ENCODE measurements around the gene YPEL2.
"Not testable (repeated sequence)": the region's sequence is repeated elsewhere in the genome, so short reads cannot be mapped to it uniquely, and the experiment has no call there.

YPEL2 gene

DNA sequence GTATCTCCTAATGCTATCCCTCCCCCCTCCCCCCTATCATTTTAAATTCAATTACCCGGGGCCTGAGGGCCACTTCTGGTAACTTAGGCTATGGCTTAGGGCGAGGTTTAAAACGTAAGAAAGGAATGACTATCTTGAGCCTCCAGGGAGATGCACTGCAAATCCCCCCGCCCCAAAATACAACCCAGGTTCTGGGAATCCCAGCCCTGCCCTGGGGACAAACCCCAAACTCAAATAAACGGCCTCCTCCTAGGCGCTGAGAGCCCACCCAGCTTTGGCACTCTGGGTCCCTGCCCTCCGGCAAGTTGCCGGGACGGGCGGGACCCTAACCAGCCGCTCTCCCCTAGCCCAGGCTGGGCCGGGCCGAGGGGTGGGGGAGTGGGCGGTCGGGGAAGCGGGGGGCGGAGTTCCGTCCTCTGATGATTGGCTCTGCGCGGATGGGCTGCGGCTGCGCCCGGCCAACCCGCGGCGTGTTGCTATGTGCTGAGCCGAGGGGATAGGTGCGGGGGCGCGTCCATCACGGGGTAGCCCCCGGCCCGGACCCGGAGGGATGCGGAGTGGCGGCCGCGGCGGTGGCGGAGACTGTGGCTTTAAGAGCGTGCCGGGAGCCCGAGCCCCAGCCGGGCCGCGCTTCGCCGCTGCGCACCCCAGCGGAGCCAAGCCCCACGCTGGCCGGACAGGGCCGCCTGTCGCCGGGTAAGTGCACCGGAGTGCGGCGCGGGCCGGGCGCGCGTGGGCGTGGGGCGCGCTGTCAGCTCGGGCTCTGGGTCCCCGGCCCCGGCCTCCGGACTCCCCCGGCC, at the start of gene YPEL2:
Gene YPEL2 (plus strand): TSS at position 527 of the 800 bp plus-strand sequence. CDS start 21,755 bp downstream, outside the sequence.
- DNase-seq = peak; percentile 94

DNA sequence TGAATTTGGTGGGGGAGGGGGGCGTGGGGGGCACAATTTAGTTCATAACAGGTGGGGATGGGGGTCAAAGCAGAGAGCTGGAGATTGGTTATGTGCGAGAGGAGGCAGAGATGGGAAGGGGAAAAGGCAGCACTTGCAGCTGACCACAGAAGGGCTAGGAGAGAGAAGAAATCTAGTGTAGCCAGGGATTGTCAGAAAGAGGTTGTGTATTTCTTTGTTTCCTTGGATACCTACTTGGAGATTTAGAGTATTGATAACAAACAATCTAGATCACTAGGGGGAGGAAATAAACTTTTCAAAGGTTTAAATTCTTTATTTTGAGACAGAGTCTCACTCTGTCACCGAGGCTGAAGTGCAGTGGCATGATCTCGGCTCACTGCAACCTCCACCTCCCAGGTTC, 47.1 kb upstream of the YPEL2 start:
- DNase-seq = no peak

DNA sequence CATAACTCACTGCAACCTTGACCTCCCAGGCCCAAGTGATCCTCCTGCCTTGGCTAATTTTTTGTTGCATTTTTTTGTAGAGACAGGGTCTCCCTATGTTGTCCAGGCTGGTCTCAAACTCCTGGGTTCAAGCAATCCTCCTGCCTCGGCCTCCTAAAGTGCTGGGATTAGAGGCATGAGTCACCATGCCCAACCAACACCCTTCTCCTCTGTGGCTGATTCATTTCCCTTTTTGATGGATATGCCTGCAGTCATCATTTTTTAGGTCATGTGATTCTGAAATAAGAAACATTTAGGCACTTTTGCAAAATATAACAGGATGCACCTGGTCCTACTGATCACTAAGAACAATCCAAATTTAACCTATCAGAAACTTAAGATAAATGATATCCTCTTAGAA, 44.0 kb upstream of the YPEL2 start:
- DNase-seq = no peak

DNA sequence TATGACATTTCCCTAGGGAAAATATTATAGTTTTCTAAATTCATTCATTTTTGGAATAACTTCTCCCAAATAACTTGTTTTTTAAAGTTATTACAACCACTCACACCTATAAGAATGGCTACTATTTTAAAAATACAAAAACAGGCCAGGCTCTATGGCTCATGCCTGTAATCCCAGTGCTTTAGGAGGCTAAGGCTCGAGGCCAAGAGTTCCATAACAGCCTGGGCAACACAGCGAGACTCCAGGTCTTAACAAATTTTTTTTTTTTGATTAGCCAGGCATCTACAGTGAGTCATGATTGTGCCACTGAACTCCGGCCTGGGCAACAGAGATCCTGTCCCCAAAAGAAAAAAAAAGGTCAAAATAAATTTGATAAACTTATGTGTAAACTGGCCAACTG, 43.6 kb upstream of the YPEL2 start:
- no peak for DNase-seq

DNA sequence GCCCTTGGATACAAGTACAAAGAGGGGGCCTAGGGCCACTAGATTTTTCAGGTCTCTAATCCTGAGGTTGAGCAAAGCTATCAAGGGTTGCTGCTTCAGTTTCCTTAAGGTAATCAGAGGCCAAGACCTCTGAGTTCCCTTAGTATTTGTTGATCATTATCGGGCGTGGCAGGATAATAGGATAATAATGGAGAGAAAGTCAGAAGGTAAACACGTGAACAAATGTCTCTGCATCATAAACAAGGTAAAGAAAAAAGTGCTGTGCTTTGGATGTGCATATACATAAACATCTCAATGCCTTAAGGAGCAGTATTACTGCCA, 41.5 kb upstream of the YPEL2 start:
- no peak for DNase-seq

- not testable (repeated sequence) for DNase-seq
Measured at GRCh38 chr17:59290302-59290998, 41.0 kb upstream of the YPEL2 start.

GRCh38 chr17:59292174-59292523, 39.3 kb upstream of the YPEL2 start:
- no peak for DNase-seq

GRCh38 chr17:59296190-59296589, 35.3 kb upstream of the YPEL2 start:
- DNase-seq = no peak

DNA sequence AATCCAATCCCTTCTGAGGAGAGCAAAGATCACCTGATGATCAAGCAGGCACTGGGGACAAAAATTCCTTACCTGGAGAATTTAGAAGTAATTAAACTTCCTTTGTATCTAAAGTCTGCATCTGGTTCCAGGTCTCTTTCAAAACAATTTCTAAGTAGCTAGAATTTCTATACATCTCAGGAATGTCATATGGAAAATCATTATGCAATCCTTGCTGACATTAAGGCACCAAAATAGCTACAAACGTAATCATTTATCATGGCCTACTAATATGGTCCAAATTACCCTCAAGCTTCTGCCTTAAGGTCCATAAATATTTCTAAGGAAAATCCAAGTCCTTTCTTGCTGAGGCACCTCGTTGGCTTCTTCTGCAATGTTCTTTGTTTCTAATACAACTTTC, 32.9 kb upstream of the YPEL2 start:
- no peak for DNase-seq

DNA sequence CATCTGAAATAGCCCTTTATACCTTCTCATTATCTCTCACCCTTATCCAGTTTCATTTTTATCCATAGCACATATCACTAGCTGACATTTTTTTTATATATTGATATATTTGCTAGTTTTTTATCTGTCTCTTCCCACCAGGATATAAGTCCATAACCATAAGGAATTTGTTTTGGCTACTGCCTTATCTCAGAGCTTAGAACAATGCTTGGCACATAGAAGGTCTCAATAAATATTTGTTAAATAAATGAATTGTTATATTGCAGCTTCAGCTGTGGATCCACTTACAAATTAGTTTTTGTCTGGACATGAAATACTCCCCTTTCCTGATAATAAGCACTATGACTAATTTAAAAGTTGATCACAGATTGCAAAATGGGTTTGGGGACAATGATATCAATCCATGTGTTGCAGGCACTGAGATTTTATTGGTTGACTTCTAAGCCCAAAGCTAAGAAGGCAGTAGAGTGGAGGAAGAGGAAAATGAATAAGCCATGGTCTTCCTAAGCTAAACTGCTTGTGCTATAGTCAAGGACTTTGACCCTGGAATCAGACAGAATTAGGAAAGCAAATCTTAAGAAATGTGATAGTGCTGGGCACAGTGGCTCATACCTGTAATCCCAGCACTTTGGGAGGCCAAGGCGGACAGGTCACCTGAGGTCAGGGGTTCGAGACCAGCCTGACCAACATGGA, 31.9 kb upstream of the YPEL2 start:
- no peak for DNase-seq

- no peak for DNase-seq
Measured at GRCh38 chr17:59300941-59301340, 30.5 kb upstream of the YPEL2 start.

DNA sequence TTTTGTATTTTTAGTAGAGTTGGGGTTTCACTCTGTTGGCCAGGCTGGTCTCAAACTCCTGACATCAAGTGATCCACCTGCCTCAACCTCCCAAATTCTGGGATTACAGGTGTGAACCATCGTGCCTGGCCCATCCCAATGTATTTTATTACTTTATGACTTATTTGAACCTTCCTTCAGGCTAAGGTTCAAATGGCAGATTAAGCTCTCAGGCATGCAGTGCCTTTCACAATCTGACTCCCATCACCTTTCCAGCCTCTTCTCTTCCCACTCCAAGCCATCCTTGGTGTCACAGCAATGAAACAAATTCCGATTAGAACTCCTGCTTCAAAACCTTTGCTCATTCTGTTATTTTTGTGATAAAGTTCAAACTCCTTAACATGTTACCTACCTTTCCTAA, 26.6 kb upstream of the YPEL2 start:
- DNase-seq = no peak

DNA sequence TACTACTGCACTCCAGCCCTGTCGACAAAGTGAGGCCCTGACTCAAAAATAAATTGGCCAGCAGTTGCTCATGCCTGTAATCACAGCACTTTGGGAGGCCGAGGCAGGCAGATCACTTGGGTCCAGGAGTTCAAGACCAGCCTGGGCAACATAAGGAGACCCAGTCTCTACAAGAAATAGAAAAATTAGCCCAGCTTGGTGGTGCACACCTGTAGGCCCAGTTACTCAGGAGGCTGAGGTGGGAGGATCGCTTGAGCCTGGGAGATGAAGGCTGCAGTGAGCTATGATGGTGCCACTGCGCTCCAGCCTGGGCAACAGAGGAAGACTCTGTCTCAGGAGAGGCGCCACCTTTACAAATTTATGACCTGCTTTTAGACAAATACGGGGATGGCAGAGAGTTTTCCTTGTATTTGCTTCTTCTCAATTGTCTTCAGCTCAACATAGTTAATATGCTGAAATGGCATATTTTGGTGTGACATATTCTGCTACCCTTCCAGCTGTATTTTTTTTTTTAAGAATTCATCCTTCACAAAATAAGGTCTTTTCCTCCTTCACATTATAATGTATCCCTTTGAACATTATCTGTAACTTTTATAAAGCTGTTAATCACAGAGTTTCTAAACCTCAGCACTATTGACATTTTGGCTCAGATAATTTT, 21.1 kb upstream of the YPEL2 start:
- no peak for DNase-seq

- DNase-seq = peak; percentile 57
Measured at GRCh38 chr17:59311051-59311468, 20.4 kb upstream of the YPEL2 start.

- DNase-seq = not testable (repeated sequence)
Measured at GRCh38 chr17:59311521-59311920, 19.9 kb upstream of the YPEL2 start.

GRCh38 chr17:59315866-59316265, 15.6 kb upstream of the YPEL2 start:
- no peak for DNase-seq

- DNase-seq = no peak
Measured at GRCh38 chr17:59327121-59327980, 4.1 kb upstream of the YPEL2 start.

DNA sequence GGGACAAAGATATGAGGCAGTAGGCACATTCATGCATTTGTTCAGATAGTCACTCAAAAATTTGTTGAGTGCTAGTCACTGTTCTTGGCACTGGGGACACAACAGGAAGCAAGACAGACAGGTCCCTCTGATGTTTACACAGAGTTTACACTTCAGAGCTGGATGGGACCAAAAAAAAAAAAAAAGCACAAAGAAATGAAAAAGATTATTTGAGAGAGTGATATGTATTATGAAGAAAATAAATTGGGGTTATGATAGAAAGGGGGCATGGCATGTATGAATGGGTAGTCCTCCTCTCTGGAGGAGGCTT, 3.5 kb upstream of the YPEL2 start:
- DNase-seq = peak; percentile 52

DNA sequence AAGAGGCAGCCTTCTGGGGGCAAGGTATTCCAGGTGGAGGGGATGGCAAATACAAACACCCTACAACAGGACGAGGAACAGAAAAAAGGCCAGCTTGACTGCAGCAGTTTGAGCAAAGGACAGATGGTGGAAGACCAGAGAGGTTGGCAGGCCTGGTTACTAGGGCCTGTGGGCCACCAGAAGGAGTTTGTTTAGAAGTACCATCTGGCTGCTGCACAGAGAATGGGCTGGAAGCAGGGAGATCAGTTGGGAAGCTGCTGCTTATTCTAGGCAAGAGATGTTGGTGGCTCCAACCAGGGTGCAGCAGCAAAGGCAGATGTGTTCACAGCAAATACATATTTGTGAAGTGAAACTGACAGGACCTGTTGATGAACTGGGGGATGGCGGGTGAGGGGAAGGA, 2.9 kb upstream of the YPEL2 start:
- peak; percentile 17 for DNase-seq

GRCh38 chr17:59329176-59330052, 2.0 kb upstream of the YPEL2 start:
- DNase-seq = peak; percentile 65
